ENCODE measurements around the gene HOMEZ.
"Not testable (repeated sequence)": the region's sequence is repeated elsewhere in the genome, so short reads cannot be mapped to it uniquely, and the experiment has no call there.

The HOMEZ gene

GRCh38 chr14:23284654-23285529 is 1.0 kb downstream of the HOMEZ start:
- DNase-seq (ENCODE audit: low read depth in 2 of 2) = no peak

GRCh38 chr14:23281247-23281646 is 4.7 kb downstream of the HOMEZ start:
- no peak for DNase-seq (ENCODE audit: low read depth in 2 of 2)

- not testable (repeated sequence) for DNase-seq (ENCODE audit: low read depth in 2 of 2)
Measured at GRCh38 chr14:23277928-23278327, 8.0 kb downstream of the HOMEZ start.

GRCh38 chr14:23277189-23277588 is 8.7 kb downstream of the HOMEZ start:
- DNase-seq (ENCODE audit: low read depth in 2 of 2) = no peak

GRCh38 chr14:23275412-23275811 is 10.5 kb downstream of the HOMEZ start:
- no peak for DNase-seq (ENCODE audit: low read depth in 2 of 2)

GRCh38 chr14:23269193-23269592 is 16.7 kb downstream of the HOMEZ start:
- no peak for DNase-seq (ENCODE audit: low read depth in 2 of 2)

- not testable (repeated sequence) for DNase-seq (ENCODE audit: low read depth in 2 of 2)
Measured at GRCh38 chr14:23260849-23261248, 25.1 kb downstream of the HOMEZ start.

GRCh38 chr14:23259426-23259825 is 26.5 kb downstream of the HOMEZ start:
- no peak for DNase-seq (ENCODE audit: low read depth in 2 of 2)

GRCh38 chr14:23258256-23258655 is 27.7 kb downstream of the HOMEZ start:
- no peak for DNase-seq (ENCODE audit: low read depth in 2 of 2)

GRCh38 chr14:23252420-23253333 is 33.3 kb downstream of the HOMEZ start:
- DNase-seq (ENCODE audit: low read depth in 2 of 2) = no peak

GRCh38 chr14:23252006-23252405 is 33.9 kb downstream of the HOMEZ start:
- DNase-seq (ENCODE audit: low read depth in 2 of 2) = no peak

GRCh38 chr14:23249824-23250223 is 36.1 kb downstream of the HOMEZ start:
- DNase-seq (ENCODE audit: low read depth in 2 of 2) = no peak

GRCh38 chr14:23248601-23249000 is 37.3 kb downstream of the HOMEZ start:
- DNase-seq (ENCODE audit: low read depth in 2 of 2) = no peak

GRCh38 chr14:23245282-23245681 is 40.6 kb downstream of the HOMEZ start:
- no peak for DNase-seq (ENCODE audit: low read depth in 2 of 2)

GRCh38 chr14:23243066-23243465 is 42.9 kb downstream of the HOMEZ start:
- DNase-seq (ENCODE audit: low read depth in 2 of 2) = no peak

- no peak for DNase-seq (ENCODE audit: low read depth in 2 of 2)
Measured at GRCh38 chr14:23242076-23242475, 43.9 kb downstream of the HOMEZ start.

- DNase-seq (ENCODE audit: low read depth in 2 of 2) = not testable (repeated sequence)
Measured at GRCh38 chr14:23241061-23241715, 44.7 kb downstream of the HOMEZ start.

GRCh38 chr14:23240661-23241060 is 45.3 kb downstream of the HOMEZ start:
- no peak for DNase-seq (ENCODE audit: low read depth in 2 of 2)

GRCh38 chr14:23237772-23238594 is 47.9 kb downstream of the HOMEZ start, which contains the start of gene RNF212B:
TSS of gene RNF212B (plus strand) at chr14:23237936. CDS start at chr14:23240346, 2,410 bp downstream.
- peak; percentile 66 to 73 for DNase-seq (ENCODE audit: low read depth in 2 of 2)

- DNase-seq (ENCODE audit: low read depth in 2 of 2) = not testable (repeated sequence)
Measured at GRCh38 chr14:23232241-23232808, 53.6 kb downstream of the HOMEZ start.

- no peak for DNase-seq (ENCODE audit: low read depth in 2 of 2)
Measured at GRCh38 chr14:23228812-23229211, 57.1 kb downstream of the HOMEZ start.

Measured in stimulated activated CD8-positive, alpha-beta memory T cell treated with anti-CD3 and anti-CD28 coated beads, Interleukin-7, amount 100 ng/mL, for 4 hours (primary cell).